H1 (cell line): ENCODE results near the gene CASP1. TPM values are rescaled to one million over a fixed set of nuclear protein-coding genes. Genes with fewer than 3 reads are reported as not detected.

Experiments
- CTCF ChIA-PET: fragments of 300-600 bp; sonication (Branson Sonifier 250); formaldehyde crosslinking; loops from one replicate; lab custom pipeline; 2021; ENCODE audit not compliant: partially characterized antibody; lab: Charles Lee
- POLR2A ChIA-PET: fragments of 300-600 bp; sonication (Branson Sonifier 250); formaldehyde crosslinking; loops from one replicate; lab custom pipeline; 2021; ENCODE audit warnings: inconsistent platforms; ENCODE audit not compliant: partially characterized antibody; lab: Charles Lee
- DNase-seq, 2 experiments: peaks; one replicate each; pipeline versions ENCODE4 v3.0.0 to v3.0.0-alpha.2; 2010 to 2022; ENCODE audit warnings: low spot score in 2 of 2, low read depth in 1 of 2, mixed read lengths in 1 of 2
- FAIRE-seq: peaks from 2 replicates; lab custom pipeline; 2011; peaks lifted over from hg19 to GRCh38; lab: Jason Lieb, UNC
- H2AFZ ChIP-seq: 2 replicates; pipeline ENCODE4 v1.8.1; 2012; ENCODE audit warnings: low read length, inconsistent platforms
- H2AK5ac ChIP-seq: 2 replicates; pipeline ENCODE4 v1.6.1; 2013; ENCODE audit warnings: low read depth, low read length
- H2BK120ac ChIP-seq: replicated peaks from 2 replicates; pipeline ENCODE3; 2013; ENCODE audit warnings: low read depth, low read length, inconsistent platforms
- H2BK12ac ChIP-seq: 2 replicates; pipeline ENCODE4 v1.6.1; 2013; ENCODE audit warnings: low read depth, low read length
- H2BK15ac ChIP-seq: 2 replicates; pipeline ENCODE4 v1.6.1; 2013; ENCODE audit warnings: low read length
- H2BK20ac ChIP-seq: 2 replicates; pipeline ENCODE4 v1.6.1; 2013; ENCODE audit warnings: low read length
- H2BK5ac ChIP-seq: 2 replicates; pipeline ENCODE4 v1.6.1; 2013; ENCODE audit warnings: low read depth, low read length
- H3K14ac ChIP-seq: 2 replicates; pipeline ENCODE4 v1.6.1; 2013; ENCODE audit warnings: inconsistent platforms; ENCODE audit not compliant: insufficient read length
- H3K18ac ChIP-seq: 2 replicates; pipeline ENCODE4 v1.6.1; 2013; ENCODE audit warnings: low read length; ENCODE audit errors: extremely low read depth
- H3K23ac ChIP-seq: 2 replicates; pipeline ENCODE4 v1.6.1; 2013; ENCODE audit warnings: inconsistent platforms; ENCODE audit not compliant: insufficient read length
- H3K23me2 ChIP-seq: 2 replicates; pipeline ENCODE4 v1.6.1; 2013; ENCODE audit warnings: low read depth, low read length
- H3K27ac ChIP-seq: 2 replicates; pipeline ENCODE4 v1.6.1; 2011; ENCODE audit warnings: low read depth, low read length, inconsistent platforms
- H3K27me3 ChIP-seq, 4 experiments: replicated peaks in 1 of 4; 1 replicate in 1 of 4; 2 replicates in 3 of 4; pipeline versions ENCODE4 v1.6.1 to v1.8.1; 2011 to 2013; ENCODE audit warnings: low read length in 3 of 4, mild to moderate bottlenecking in 3 of 4, inconsistent platforms in 2 of 4, mixed read lengths in 2 of 4, moderate library complexity in 1 of 4; ENCODE audit not compliant: control insufficient read depth in 3 of 4, insufficient read depth in 3 of 4; ENCODE audit errors: extremely low read depth in 1 of 4
- H3K36me3 ChIP-seq, 4 experiments: 2 replicates each; pipeline versions ENCODE4 v1.6.1 to v1.8.1; 2011 to 2013; ENCODE audit warnings: mild to moderate bottlenecking in 4 of 4, low read length in 3 of 4, moderate library complexity in 2 of 4, control low read depth in 1 of 4, inconsistent platforms in 1 of 4; ENCODE audit not compliant: insufficient read depth in 4 of 4, control insufficient read depth in 2 of 4
- H3K4ac ChIP-seq: replicated peaks from 2 replicates; pipeline ENCODE3; 2013; ENCODE audit warnings: low read length, low read depth, mixed read lengths, inconsistent platforms; ENCODE audit not compliant: insufficient read length
- H3K4me1 ChIP-seq, 4 experiments: replicated peaks in 1 of 4; 1 replicate in 1 of 4; 2 replicates in 3 of 4; pipeline versions ENCODE4 v1.6.1 to v1.8.1; 2011 to 2013; ENCODE audit warnings: low read length in 3 of 4, inconsistent platforms in 2 of 4, mixed read lengths in 1 of 4; ENCODE audit not compliant: insufficient read depth in 4 of 4, control insufficient read depth in 3 of 4
- H3K4me2 ChIP-seq, 2 experiments: 2 replicates each; pipeline versions ENCODE4 v1.6.1 to v1.8.1; 2011 to 2013; ENCODE audit warnings: low read depth in 2 of 2, low read length in 2 of 2, control low read depth in 1 of 2, inconsistent platforms in 1 of 2, mild to moderate bottlenecking in 1 of 2; ENCODE audit not compliant: insufficient read depth in 1 of 2
- H3K4me3 ChIP-seq, 4 experiments: fragments of 200-600, 300-600 bp in 1 of 4; sonication (generic), shearing (Covaris generic), sonication (Bioruptor Twin) in 1 of 4; 2 replicates each; pipeline versions ENCODE4 v1.5.1 to v1.8.1; 2011 to 2016; ENCODE audit warnings: low read length in 4 of 4, low read depth in 3 of 4, control low read depth in 2 of 4, inconsistent platforms in 2 of 4, mild to moderate bottlenecking in 2 of 4, mixed read lengths in 1 of 4, moderate library complexity in 1 of 4; ENCODE audit not compliant: insufficient read depth in 2 of 4; ENCODE audit errors: extremely low read depth in 1 of 4
- H3K56ac ChIP-seq: replicated peaks from 2 replicates; pipeline ENCODE3; 2013; ENCODE audit warnings: low read depth, mild to moderate bottlenecking, mixed read lengths, low read length, inconsistent platforms; ENCODE audit not compliant: insufficient read length
- H3K79me1 ChIP-seq: 2 replicates; pipeline ENCODE4 v1.6.1; 2013; ENCODE audit warnings: low read depth, low read length, control low read depth
- H3K79me2 ChIP-seq, 2 experiments: 2 replicates each; pipeline versions ENCODE4 v1.6.1 to v1.8.1; 2012 to 2013; ENCODE audit warnings: low read length in 2 of 2, mild to moderate bottlenecking in 2 of 2, inconsistent platforms in 1 of 2; ENCODE audit not compliant: insufficient read depth in 2 of 2, control insufficient read depth in 1 of 2
- H3K9ac ChIP-seq, 4 experiments: replicated peaks in 1 of 4; 1 replicate in 1 of 4; 2 replicates in 3 of 4; pipeline versions ENCODE4 v1.6.1 to v1.8.1; 2011 to 2013; ENCODE audit warnings: low read depth in 3 of 4, low read length in 3 of 4, control low read depth in 2 of 4, mild to moderate bottlenecking in 2 of 4, moderate library complexity in 2 of 4, inconsistent platforms in 1 of 4; ENCODE audit errors: extremely low read depth in 1 of 4
- H3K9me3 ChIP-seq, 2 experiments: 2 replicates each; pipeline versions ENCODE4 v1.6.1 to v1.8.1; 2012 to 2013; ENCODE audit warnings: mild to moderate bottlenecking in 2 of 2, moderate library complexity in 2 of 2, control low read depth in 1 of 2, inconsistent platforms in 1 of 2, low read depth in 1 of 2, low read length in 1 of 2, mixed read lengths in 1 of 2; ENCODE audit not compliant: insufficient read depth in 2 of 2
- H4K20me1 ChIP-seq, 2 experiments: replicated peaks in 1 of 2; 2 replicates each; pipeline versions ENCODE3 to v1.8.1; 2011 to 2013; ENCODE audit warnings: inconsistent platforms in 2 of 2, low read length in 2 of 2, mild to moderate bottlenecking in 1 of 2; ENCODE audit not compliant: insufficient read depth in 2 of 2, control insufficient read depth in 1 of 2
- H4K5ac ChIP-seq: 2 replicates; pipeline ENCODE4 v1.6.1; 2013; ENCODE audit warnings: low read length, low read depth, mixed read lengths, inconsistent platforms; ENCODE audit not compliant: insufficient read length
- H4K8ac ChIP-seq: 2 replicates; pipeline ENCODE4 v1.8.0; 2013; ENCODE audit warnings: mild to moderate bottlenecking, moderate library complexity, low read length, inconsistent platforms; ENCODE audit not compliant: insufficient read depth; ENCODE audit errors: extremely low read depth
- H4K91ac ChIP-seq: replicated peaks from 2 replicates; pipeline ENCODE3; 2013; ENCODE audit warnings: low read length, mixed read lengths, inconsistent platforms; ENCODE audit not compliant: insufficient read length
- EP300 ChIP-seq, 2 experiments: IDR thresholded peaks; 1 replicate in 1 of 2; 2 replicates in 1 of 2; pipeline ENCODE4 v1.6.1; 2011 to 2012; ENCODE audit warnings: low read depth in 2 of 2, low read length in 2 of 2, mild to moderate bottlenecking in 2 of 2, borderline replicate concordance in 1 of 2, inconsistent platforms in 1 of 2, moderate library complexity in 1 of 2
- WGBS, 2 experiments: shearing (Covaris generic) in 1 of 2; methylation state at CpG; one replicate each; pipeline versions ENCODE4 v1.1.6 to v1.1.7; 2013 to 2015; ENCODE audit warnings: low lambda C conversion rate in 2 of 2, mixed read lengths in 2 of 2, inconsistent platforms in 1 of 2, low coverage in 1 of 2, missing lambda C conversion rate in 1 of 2; ENCODE audit not compliant: insufficient replicate concordance in 2 of 2, insufficient coverage in 1 of 2, insufficient read length in 1 of 2; ENCODE audit errors: extremely low coverage in 1 of 2, missing lambda C conversion rate in 1 of 2; 5-methylcytosine and 5-hydroxymethylcytosine counted together
- polyA plus RNA-seq, 7 experiments: library from polyadenylated mRNA; depleted of rRNA in 3 of 7; stranded (reverse) in 5 of 7; unstranded in 2 of 7; fragments of >200 nt in 5 of 7; fragments of 200-250 nt in 2 of 7; gene quantifications; 1 replicate in 5 of 7; 2 replicates in 1 of 7; 4 replicates in 1 of 7; pipeline versions ENCODE4 v1.2.1 to v1.2.3, GENCODE V29; 2011 to 2013; ENCODE audit warnings: missing spikeins in 2 of 7, mixed read lengths in 2 of 7
- total RNA-seq: library from RNA; stranded (reverse); fragmentation: NEBNext Ultra II Directional; extraction: Animal tissue kit (Norgen Biotek cat#: 25700); gene quantifications from 2 replicates; pipeline ENCODE4 v1.2.1, GENCODE V29; 2021

CASP1 gene
- total and polyA plus RNA-seq, 2 of the 8 experiments (the other 6 are each of a cell fraction or from before 2014, with no cell fraction given): not detected

DNA sequence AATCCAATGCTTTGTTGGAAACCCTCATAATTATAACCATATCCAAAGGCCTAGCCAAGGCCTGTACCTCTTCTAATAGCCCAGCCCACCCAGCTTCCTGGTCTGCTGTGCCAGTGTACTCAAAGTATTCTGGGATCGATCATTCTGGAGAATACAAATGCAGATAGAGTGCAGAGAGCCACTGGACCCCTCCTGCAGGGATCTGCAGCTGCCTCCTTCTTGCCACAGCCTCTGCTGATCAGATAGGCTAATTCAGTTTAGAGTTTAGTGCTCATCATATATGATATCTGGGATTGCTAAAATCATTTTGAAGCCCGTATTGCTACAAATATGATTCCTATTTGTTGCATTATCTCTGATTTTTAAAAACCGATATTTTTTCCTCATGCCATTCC is 29.5 kb downstream of the CASP1 start:
- H3K18ac ChIP-seq: no peak overlapping the region
- H4K5ac ChIP-seq: no peak overlapping the region
- H3K27ac ChIP-seq: no peak overlapping the region
- no peaks in the 10 kb centered on the region for H3K79me1 ChIP-seq
- ChIA-PET POLR2A (no interaction called here), CTCF (interaction anchor here (1.9 kb wide), 1 partner anchor 8 kb away, joined by 7 read pairs; no protein-coding TSS in a partner anchor)
- H2BK20ac ChIP-seq: no peak overlapping the region
- H3K4me2 ChIP-seq: no peak overlapping the region
- H3K79me2 ChIP-seq: no peaks in the 10 kb centered on the region
- no peak overlapping the region for H4K91ac ChIP-seq
- no peaks in the 10 kb centered on the region for H3K36me3 ChIP-seq
- no peaks in the 10 kb centered on the region for H3K4me1 ChIP-seq
- no peak overlapping the region for H3K4ac ChIP-seq
- no peaks in the 10 kb centered on the region for H3K27me3 ChIP-seq
- no peak overlapping the region for H2AFZ ChIP-seq
- no peak overlapping the region for H2AK5ac ChIP-seq
- H3K23ac ChIP-seq: no peak overlapping the region
- no peak overlapping the region for H3K14ac ChIP-seq
- no peak overlapping the region for H4K8ac ChIP-seq
- no peak overlapping the region for H3K56ac ChIP-seq
- WGBS, 2 experiments: 93% methylated on average over 3 of the region's 3 CpGs; no CpG with 5 or more reads in 1 of the 2 experiments
- no peak overlapping the region for H3K9ac ChIP-seq
- FAIRE-seq (no peak), DNase-seq (no peak)
- H2BK5ac ChIP-seq: no peak overlapping the region
- H2BK12ac ChIP-seq: no peak overlapping the region
- H2BK120ac ChIP-seq: peak overlapping the region; percentile 45
- no peaks in the 10 kb centered on the region for H3K23me2 ChIP-seq
- H2BK15ac ChIP-seq: no peak overlapping the region
- no peaks in the 10 kb centered on the region for H4K20me1 ChIP-seq
- H3K4me3 ChIP-seq: no peak overlapping the region
- no peaks in the 10 kb centered on the region for H3K9me3 ChIP-seq
- TF ChIP-seq EP300 (IDR thresholded peaks at IDR 0.05; ENCODE audit: borderline replicate concordance in 1 of 2, low read depth in 2 of 2, low read length in 2 of 2): no peak
